Measurements from ENCODE around the gene SLC49A4. TPM values are rescaled to one million over a fixed set of nuclear protein-coding genes. Genes with fewer than 3 reads are reported as not detected.

The SLC49A4 gene
- total RNA-seq, 1 experiment from 2014 or later: 10.2 TPM

GRCh38 chr3:122916580-122916979, 121.7 kb downstream of the SLC49A4 start:
- Mint-ChIP-seq H3K27ac (no peak overlapping the region), H3K4me3 (no peak overlapping the region), H3K9me3 (no peaks in the 10 kb centered on the region), H3K36me3 (no peaks in the 10 kb centered on the region), H3K4me1 (no peaks in the 10 kb centered on the region), H3K27me3 (ENCODE audit: low read depth) (peaks cover 12% of the 10 kb centered on the region)
- ChIA-PET CTCF (interaction anchor here (0.6 to 1.2 kb wide), 3 partner anchors 9 to 161 kb away, joined by 3 read pairs; no protein-coding TSS in a partner anchor), POLR2A (no interaction called here)
- TF ChIP-seq, protein P1, sequence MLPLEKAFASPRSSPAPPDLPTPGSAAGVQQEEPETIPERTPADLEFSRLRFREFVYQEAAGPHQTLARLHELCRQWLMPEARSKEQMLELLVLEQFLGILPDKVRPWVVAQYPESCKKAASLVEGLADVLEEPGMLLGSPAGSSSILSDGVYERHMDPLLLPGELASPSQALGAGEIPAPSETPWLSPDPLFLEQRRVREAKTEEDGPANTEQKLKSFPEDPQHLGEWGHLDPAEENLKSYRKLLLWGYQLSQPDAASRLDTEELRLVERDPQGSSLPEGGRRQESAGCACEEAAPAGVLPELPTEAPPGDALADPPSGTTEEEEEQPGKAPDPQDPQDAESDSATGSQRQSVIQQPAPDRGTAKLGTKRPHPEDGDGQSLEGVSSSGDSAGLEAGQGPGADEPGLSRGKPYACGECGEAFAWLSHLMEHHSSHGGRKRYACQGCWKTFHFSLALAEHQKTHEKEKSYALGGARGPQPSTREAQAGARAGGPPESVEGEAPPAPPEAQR (CRISPR knock-in tag; IDR thresholded peaks at IDR 0.05): no peak
- TF ChIP-seq, protein P2, sequence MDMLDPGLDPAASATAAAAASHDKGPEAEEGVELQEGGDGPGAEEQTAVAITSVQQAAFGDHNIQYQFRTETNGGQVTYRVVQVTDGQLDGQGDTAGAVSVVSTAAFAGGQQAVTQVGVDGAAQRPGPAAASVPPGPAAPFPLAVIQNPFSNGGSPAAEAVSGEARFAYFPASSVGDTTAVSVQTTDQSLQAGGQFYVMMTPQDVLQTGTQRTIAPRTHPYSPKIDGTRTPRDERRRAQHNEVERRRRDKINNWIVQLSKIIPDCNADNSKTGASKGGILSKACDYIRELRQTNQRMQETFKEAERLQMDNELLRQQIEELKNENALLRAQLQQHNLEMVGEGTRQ (CRISPR knock-in tag; IDR thresholded peaks at IDR 0.05): no peak
- TF ChIP-seq ZNF416 (CRISPR knock-in tag; IDR thresholded peaks at IDR 0.05) (no peak), NFYB (CRISPR knock-in tag; conservative IDR thresholded peaks at IDR 0.05; ENCODE audit: low read depth) (no peak), SMAD4 (CRISPR knock-in tag; IDR thresholded peaks at IDR 0.05) (no peak), IRF2 (CRISPR knock-in tag; IDR thresholded peaks at IDR 0.05; ENCODE audit: borderline replicate concordance, low read depth) (no peak), ZNF396 (CRISPR knock-in tag; IDR thresholded peaks at IDR 0.05; ENCODE audit: borderline replicate concordance) (no peak), SP1 (CRISPR knock-in tag; conservative IDR thresholded peaks at IDR 0.05) (no peak), GABPB1 (CRISPR knock-in tag; IDR thresholded peaks at IDR 0.05) (no peak), FOXK1 (CRISPR knock-in tag; IDR thresholded peaks at IDR 0.05) (no peak), NR3C1 (CRISPR knock-in tag; conservative IDR thresholded peaks at IDR 0.05; ENCODE audit: low read depth) (no peak)
- TF ChIP-seq, protein P3, sequence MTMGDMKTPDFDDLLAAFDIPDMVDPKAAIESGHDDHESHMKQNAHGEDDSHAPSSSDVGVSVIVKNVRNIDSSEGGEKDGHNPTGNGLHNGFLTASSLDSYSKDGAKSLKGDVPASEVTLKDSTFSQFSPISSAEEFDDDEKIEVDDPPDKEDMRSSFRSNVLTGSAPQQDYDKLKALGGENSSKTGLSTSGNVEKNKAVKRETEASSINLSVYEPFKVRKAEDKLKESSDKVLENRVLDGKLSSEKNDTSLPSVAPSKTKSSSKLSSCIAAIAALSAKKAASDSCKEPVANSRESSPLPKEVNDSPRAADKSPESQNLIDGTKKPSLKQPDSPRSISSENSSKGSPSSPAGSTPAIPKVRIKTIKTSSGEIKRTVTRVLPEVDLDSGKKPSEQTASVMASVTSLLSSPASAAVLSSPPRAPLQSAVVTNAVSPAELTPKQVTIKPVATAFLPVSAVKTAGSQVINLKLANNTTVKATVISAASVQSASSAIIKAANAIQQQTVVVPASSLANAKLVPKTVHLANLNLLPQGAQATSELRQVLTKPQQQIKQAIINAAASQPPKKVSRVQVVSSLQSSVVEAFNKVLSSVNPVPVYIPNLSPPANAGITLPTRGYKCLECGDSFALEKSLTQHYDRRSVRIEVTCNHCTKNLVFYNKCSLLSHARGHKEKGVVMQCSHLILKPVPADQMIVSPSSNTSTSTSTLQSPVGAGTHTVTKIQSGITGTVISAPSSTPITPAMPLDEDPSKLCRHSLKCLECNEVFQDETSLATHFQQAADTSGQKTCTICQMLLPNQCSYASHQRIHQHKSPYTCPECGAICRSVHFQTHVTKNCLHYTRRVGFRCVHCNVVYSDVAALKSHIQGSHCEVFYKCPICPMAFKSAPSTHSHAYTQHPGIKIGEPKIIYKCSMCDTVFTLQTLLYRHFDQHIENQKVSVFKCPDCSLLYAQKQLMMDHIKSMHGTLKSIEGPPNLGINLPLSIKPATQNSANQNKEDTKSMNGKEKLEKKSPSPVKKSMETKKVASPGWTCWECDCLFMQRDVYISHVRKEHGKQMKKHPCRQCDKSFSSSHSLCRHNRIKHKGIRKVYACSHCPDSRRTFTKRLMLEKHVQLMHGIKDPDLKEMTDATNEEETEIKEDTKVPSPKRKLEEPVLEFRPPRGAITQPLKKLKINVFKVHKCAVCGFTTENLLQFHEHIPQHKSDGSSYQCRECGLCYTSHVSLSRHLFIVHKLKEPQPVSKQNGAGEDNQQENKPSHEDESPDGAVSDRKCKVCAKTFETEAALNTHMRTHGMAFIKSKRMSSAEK (CRISPR knock-in tag; IDR thresholded peaks at IDR 0.05; ENCODE audit: borderline replicate concordance): no peak
- TF ChIP-seq, protein P4, sequence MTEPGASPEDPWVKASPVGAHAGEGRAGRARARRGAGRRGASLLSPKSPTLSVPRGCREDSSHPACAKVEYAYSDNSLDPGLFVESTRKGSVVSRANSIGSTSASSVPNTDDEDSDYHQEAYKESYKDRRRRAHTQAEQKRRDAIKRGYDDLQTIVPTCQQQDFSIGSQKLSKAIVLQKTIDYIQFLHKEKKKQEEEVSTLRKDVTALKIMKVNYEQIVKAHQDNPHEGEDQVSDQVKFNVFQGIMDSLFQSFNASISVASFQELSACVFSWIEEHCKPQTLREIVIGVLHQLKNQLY (CRISPR knock-in tag; IDR thresholded peaks at IDR 0.05): no peak
- TF ChIP-seq, protein P5, sequence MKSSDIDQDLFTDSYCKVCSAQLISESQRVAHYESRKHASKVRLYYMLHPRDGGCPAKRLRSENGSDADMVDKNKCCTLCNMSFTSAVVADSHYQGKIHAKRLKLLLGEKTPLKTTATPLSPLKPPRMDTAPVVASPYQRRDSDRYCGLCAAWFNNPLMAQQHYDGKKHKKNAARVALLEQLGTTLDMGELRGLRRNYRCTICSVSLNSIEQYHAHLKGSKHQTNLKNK (CRISPR knock-in tag; IDR thresholded peaks at IDR 0.05): no peak
- TF ChIP-seq, protein P6, sequence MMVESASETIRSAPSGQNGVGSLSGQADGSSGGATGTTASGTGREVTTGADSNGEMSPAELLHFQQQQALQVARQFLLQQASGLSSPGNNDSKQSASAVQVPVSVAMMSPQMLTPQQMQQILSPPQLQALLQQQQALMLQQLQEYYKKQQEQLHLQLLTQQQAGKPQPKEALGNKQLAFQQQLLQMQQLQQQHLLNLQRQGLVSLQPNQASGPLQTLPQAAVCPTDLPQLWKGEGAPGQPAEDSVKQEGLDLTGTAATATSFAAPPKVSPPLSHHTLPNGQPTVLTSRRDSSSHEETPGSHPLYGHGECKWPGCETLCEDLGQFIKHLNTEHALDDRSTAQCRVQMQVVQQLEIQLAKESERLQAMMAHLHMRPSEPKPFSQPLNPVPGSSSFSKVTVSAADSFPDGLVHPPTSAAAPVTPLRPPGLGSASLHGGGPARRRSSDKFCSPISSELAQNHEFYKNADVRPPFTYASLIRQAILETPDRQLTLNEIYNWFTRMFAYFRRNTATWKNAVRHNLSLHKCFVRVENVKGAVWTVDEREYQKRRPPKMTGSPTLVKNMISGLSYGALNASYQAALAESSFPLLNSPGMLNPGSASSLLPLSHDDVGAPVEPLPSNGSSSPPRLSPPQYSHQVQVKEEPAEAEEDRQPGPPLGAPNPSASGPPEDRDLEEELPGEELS (CRISPR knock-in tag; IDR thresholded peaks at IDR 0.05): no peak
- ATAC-seq (no peak), DNase-seq (ENCODE audit: low spot score) (no peak)

GRCh38 chr3:122917412-122917811, 122.5 kb downstream of the SLC49A4 start:
- ChIA-PET CTCF (no interaction called here), POLR2A (interaction anchor here (0.6 kb wide), 1 partner anchor 111 kb away, joined by 3 read pairs; no protein-coding TSS in a partner anchor)
- Mint-ChIP-seq H3K36me3 (no peaks in the 10 kb centered on the region), H3K27me3 (ENCODE audit: low read depth) (peaks cover 12% of the 10 kb centered on the region), H3K27ac (no peak overlapping the region), H3K4me3 (no peak overlapping the region), H3K4me1 (no peaks in the 10 kb centered on the region), H3K9me3 (no peaks in the 10 kb centered on the region)
- DNase-seq (ENCODE audit: low spot score) (no peak), ATAC-seq (no peak)
- no peak for TF ChIP-seq MYBL2 (CRISPR knock-in tag; IDR thresholded peaks at IDR 0.05)
- TF ChIP-seq, protein P7, sequence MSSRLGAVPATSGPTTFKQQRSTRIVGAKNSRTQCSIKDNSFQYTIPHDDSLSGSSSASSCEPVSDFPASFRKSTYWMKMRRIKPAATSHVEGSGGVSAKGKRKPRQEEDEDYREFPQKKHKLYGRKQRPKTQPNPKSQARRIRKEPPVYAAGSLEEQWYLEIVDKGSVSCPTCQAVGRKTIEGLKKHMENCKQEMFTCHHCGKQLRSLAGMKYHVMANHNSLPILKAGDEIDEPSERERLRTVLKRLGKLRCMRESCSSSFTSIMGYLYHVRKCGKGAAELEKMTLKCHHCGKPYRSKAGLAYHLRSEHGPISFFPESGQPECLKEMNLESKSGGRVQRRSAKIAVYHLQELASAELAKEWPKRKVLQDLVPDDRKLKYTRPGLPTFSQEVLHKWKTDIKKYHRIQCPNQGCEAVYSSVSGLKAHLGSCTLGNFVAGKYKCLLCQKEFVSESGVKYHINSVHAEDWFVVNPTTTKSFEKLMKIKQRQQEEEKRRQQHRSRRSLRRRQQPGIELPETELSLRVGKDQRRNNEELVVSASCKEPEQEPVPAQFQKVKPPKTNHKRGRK (CRISPR knock-in tag; IDR thresholded peaks at IDR 0.05; ENCODE audit: borderline replicate concordance): no peak
